HG03064 (cell line): ENCODE data around the gene BTNL9.
"Not testable (repeated sequence)": the region's sequence is repeated elsewhere in the genome, so short reads cannot be mapped to it uniquely, and the experiment has no call there.

ENCODE experiments used
- ATAC-seq: cut with Tn5 transposase; IDR thresholded peaks from one replicate; pipeline ENCODE4 v1.9.1; 2021; ENCODE audit warnings: low read depth; ENCODE audit not compliant: unreplicated experiment

BTNL9 gene

DNA sequence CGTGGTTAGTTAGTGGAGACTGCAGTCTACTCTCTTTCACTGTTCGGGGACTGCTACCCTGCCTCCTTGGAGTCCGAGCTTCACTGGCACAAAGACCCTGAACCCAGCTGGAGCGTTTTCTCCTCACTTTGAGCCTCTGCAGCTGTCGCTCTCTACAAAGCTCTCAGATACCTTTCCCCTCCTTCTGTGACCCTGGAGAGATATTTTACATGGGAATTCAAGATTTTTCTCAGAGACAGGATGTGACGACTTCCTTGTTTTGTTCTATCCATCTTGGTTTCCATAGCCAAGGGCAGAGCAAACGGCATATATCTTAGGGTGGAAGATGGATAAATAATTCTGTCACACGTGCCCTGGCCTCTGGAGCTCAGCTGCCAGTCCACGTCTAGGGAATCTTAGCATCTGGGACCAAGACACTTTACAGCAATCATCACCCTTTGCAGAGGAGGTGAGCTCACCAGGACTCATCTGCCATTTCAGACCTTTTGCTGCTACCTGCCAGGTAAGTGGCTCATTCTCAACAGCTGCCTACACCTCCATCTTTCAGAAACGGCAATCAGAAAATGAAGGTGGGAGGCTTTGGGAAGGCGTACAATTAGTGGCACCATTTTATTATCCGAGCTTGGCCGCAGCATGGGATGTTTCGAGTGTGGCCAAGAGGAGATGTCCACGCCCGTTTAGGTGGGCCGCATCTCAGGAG is at the start of gene BTNL9:
Gene BTNL9 (plus strand): TSS at position 336 of the 700 bp plus-strand sequence. CDS start 5,224 bp downstream, outside the sequence.
- ATAC-seq = no peak

DNA sequence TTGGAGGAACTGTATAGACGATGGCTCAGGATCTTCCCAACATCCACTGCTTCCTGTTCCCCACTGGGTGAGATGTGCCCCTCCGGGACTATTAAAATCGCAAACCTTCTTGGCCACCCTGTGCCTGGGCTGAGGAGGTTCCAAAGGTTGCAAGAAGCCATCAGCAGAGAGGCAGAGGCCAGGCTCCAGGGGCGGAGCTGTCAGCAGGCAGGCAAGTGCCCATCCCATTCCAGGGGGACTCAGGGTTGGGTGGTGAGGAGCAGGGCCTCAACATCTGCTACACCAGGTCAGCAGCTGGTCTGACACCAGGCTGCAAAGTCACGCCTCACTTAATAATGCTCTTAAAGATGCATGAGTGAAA is 49.2 kb upstream of the BTNL9 start:
- ATAC-seq = no peak

DNA sequence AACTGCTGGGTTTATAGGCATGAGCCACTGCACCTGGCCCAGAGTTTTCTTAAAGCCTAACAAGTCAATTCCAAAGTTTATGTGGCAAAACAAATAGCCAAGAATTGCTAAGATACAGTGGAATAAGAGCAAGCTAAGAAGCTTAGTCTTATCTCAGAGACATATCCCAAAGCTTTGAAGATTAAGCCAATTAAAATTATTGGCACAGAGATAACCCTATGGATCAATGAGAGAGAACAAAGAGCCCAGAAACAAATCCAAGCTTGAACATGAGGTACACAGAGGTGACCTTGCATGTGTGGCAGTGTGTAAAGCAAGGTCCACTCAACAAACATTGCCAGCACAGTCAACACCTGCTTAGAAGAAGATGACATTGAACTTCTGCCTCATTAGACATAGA is 38.1 kb upstream of the BTNL9 start:
- no peak for ATAC-seq

DNA sequence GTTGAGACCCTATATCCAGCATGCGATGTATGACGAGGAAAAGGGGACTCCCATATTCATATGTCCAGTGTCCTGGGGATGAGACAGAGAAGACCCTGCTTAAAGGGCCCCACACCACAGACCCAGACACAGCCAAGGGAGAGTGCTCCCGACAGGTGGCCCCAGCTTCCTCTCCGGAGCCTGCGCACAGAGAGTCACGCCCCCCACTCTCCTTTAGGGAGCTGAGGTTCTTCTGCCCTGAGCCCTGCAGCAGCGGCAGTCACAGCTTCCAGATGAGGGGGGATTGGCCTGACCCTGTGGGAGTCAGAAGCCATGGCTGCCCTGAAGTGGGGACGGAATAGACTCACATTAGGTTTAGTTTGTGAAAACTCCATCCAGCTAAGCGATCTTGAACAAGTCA is 34.3 kb upstream of the BTNL9 start:
- ATAC-seq = no peak

GRCh38 chr5:181008136-181008535 is 31.9 kb upstream of the BTNL9 start:
- ATAC-seq = no peak

DNA sequence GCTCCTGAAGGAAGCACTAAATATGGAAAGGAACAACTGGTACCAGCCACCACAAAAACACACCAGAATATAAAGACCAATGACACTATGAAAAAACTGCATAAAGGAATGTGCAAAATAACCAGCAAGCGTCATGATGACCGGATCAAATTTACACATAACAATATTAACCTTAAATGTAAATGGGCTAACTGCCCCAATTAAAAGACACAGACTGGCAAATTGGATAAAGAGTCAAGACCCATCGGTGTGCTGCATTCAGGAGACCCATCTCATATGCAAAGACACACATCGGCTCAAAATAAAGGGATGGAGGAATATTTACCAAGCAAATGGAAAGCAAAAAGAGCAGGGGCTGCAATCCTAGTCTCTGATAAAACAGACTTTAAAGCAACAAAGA is 30.0 kb upstream of the BTNL9 start:
- not testable (repeated sequence) for ATAC-seq

DNA sequence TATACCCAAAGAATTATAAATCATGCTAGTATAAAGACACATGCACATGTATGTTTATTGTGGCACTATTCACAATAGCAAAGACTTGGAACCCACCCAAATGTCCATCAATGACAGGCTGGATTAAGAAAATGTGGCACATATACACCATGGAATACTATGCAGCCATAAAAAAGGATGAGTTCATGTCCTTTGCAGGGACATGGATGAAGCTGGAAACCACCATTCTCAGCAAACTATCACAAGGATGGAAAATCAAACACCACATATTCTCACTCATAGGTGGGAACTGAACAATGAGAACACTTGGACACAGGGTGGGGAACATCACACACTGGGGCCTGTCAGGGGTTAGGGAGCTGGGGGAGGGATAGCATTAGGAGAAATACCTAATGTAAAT is 25.4 kb upstream of the BTNL9 start:
- ATAC-seq = not testable (repeated sequence)

DNA sequence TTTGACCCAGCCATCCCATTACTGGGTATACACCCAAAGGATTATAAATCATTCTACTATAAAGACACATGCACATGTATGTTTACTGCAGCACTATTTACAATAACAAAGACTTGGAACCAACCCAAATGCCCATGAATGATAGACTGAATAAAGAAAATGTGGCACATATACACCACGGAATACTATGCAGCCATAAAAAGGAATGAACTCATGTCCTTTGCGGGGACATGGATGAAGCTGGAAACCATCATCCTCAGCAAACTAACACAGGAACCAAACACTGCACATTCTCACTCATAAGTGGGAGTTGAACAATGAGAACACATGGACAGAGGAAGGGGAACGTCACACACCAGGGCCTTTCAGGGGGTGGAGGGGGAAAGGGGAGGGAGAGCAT is 22.6 kb upstream of the BTNL9 start:
- not testable (repeated sequence) for ATAC-seq

GRCh38 chr5:181020688-181021087 is 19.4 kb upstream of the BTNL9 start:
- ATAC-seq = no peak

DNA sequence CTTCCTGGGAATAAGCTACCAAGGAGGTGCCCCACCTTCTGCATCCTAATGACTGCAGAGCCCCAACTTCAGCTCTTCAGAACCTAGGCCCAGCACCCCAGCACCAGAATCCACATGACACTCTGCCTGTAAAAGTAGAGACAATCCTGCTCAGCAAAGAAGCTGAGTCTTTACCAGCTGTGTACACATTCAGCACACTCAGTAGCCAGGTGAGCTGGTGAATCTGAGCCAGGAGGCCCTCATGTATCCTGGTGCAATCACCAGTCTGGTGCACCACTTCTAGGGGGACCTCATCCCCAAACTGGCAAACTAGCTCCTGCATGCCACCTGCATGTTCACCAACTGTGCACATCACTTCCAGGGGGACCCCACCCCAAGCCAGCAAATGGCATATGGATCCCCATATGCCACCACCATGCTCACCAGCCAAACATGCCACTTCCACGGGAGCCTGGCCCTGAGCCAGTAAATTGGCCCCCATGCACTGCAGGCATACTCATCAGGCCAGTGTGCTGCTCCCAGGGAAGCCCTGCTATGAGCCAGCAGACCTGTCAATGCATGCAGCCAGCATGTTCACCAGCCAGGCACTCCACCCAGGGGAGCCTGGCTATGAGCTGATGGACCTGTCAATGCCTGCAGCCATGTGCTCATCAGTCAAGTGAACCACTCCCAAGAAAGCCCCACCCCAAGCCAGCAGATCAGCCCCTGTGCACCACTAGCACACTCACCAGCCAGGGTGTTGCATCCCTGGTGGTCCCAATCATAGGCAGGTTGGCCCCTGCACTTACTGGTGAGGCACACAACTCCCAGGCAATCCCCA is 15.6 kb upstream of the BTNL9 start:
- ATAC-seq = no peak

GRCh38 chr5:181027452-181028031 is 12.5 kb upstream of the BTNL9 start:
- no peak for ATAC-seq

DNA sequence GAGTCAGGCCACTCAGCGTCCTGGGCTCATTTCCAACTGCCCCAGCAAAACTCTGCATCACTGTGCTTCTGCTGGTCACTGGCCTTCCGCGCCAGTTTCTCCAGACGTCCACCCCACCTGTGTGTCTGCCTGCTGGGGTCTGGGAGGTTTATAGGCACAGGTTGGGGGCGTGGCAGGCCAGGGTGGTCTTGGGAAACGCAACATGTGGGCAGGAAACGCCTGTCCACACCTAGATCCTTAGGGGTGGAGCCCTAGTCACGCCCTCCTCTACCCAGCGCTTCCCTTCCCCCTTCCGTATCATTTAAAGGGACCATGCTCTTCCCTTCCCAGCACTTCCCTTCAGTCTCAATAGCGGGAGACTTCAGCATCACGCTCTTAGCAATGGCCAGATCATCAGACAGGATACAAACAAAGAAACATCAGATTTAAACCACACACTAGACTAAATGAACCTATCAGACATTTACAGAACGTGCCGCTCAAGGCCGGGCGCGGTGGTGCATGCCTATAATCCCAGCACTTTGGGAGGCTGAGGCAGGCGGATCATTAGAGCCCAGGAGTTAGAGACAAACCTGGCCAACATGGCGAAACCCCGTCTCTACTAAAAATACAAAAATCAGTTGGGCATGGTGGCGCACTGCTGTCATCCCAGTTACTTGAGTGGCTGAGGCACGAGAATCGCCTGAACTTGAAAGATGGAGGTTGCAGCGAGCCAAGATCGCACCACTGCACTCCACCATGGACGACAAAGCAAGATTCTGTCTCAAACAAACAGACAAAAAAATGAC is 11.8 kb upstream of the BTNL9 start:
- no peak for ATAC-seq

GRCh38 chr5:181031716-181032115 is 8.3 kb upstream of the BTNL9 start:
- ATAC-seq = no peak

DNA sequence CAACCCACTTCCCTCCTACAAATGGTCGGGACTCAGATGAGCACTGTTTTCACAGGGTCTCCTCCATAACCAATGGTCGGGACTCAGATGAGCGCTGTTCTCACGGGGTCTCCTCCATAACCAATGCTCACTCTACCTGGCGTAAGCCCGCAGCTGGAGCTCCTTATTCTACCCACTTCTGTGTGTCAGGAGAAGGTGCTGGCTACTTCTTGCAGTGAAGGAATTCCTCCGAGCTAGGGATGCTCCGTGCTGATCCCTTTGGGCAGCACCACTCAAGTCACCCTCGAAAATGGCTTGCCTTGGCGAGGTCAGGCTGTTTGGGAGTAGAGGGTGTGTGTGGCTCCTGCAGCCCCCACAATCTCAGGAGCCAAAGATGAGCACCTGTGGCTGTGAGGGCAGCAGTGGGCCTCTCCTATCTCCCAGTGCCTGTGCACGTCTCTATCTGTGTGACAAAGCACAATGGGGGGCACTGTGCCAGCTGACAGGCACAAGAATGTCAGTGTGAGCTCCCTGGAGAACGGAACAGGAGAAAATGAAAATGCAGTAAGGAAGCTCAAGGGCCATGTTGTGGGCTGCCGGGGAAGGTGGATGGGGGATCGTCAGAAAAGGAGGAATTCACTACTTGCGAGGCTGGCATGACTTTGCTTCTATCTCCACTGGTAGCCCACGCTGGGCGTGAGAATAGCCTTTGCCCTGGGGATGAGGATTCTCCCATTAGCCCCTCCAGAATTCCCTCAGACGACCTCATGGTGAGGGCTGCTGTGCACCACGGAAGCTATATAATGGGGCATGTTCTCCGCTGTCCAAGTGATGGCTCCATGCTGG is 3.9 kb upstream of the BTNL9 start:
- no peak for ATAC-seq

DNA sequence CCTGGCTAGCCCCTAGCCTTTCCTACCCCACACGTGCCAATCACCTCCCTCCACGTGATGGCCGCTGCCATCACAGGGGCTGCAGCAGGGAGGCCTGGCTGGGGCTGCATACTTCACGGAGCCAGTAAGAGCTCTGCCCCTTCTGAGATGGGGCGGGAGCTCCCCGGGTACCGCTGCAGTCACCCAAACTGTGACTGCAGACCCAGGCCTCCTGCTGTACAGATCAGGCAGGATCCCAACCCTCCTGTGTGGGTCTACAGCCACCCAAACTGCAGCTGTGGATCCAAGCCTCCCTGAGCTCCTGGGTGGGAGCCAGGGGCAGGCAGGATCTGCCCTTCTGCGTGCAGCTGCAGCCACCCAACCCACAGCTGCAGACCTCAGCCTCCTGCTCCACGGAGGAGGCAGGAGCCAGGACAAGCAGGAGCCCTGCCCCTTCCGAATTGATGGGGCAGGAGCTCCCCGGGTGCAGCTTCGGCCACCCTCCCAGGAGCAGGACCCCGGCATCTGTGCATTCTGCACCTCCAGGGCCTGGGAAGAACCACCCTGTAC is 3.2 kb upstream of the BTNL9 start:
- ATAC-seq = no peak

DNA sequence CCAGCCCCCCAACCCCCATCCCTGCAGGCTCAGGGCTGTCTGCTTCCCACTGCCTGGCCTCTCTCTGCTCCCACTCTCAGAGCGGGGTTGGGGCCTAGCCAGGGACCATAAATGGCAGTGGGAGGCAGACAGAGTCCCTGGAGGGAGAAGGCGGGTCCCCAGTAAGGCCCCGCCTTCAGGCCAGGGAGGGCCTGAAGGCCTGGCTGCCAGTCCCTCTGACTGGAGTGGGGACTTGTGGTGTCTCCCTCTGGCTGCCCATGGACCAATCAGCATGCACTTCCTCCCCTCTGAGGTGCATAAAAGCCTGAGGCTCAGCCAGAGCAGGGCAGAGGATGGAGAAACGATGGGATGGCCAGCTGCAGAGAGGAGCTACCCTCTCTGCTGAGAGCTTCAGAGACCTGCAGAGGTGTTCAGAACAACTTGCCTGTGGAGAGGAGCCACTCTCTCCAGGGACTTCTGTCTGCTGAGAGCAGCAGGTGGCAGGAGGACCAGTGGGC is 2.7 kb upstream of the BTNL9 start:
- no peak for ATAC-seq

GRCh38 chr5:181039471-181039870 is 595 bp upstream of the BTNL9 start:
- ATAC-seq = no peak

DNA sequence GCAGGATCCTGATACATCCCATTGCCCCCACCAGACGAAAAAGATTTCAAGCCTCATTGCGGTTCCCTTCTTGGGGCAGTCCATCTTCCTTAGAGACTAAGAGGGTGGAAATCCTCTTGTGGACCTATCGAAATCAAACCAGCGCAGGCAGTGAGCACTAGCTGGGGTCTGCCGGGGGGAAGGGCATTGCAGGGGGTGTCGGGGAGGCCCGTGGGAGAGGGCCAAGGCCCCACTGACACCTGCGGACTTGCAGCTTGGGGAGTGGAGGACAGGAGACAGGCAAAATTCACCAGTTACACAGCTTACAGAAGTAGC is 522 bp downstream of the BTNL9 start:
- no peak for ATAC-seq

DNA sequence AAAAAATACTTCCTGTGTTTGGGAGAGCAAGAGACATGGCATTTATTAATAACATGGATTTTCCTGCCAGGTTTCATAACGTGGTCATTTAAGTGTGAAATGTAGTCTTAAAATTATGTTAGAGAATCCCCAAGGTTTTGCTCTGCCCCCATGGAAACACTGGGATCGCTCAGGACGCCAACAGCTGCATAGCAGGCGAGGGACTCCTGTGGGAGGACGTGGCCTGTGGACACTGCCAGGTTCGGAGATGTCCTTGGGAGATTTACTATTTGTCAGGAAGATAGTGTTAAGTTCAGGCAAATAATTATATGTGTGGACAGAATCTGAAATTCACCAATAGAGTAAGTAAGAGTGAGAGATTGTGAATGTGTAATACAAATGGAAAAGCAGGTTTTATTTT is 977 bp downstream of the BTNL9 start:
- ATAC-seq = no peak
